Tibial nerve (tissue), 4 donors: ENCODE data around the gene FRS2. TPM values are rescaled to one million over a fixed set of nuclear protein-coding genes. Genes with fewer than 3 reads are reported as not detected.

Experiments
- DNase-seq, 2 donors: peaks; one replicate each; pipeline ENCODE4 v3.0.0-alpha.2; 2019; ENCODE audit warnings: low spot score in 2 of 2
- H3K27ac ChIP-seq, 4 donors: fragments of 200-600 bp; sonication (generic) in 3 of 4; one replicate each; pipeline ENCODE4 v1.5.1; 2017 to 2019; ENCODE audit warnings: mild to moderate bottlenecking in 1 of 4
- H3K27me3 ChIP-seq, 2 donors: fragments of 200-600 bp; sonication (generic) in 1 of 2; one replicate each; pipeline versions ENCODE4 v1.5.1 to v1.6.0; 2017 to 2019
- H3K36me3 ChIP-seq, 3 donors: fragments of 200-600 bp; sonication (generic); one replicate each; pipeline ENCODE4 v1.5.1; 2018 to 2019
- H3K4me1 ChIP-seq, 4 donors: fragments of 200-600 bp; sonication (generic) in 3 of 4; one replicate each; pipeline ENCODE4 v1.5.1; 2017 to 2019
- H3K4me3 ChIP-seq, 4 donors: fragments of 200-600 bp; sonication (generic) in 3 of 4; one replicate each; pipeline ENCODE4 v1.5.1; 2017 to 2019; ENCODE audit warnings: mild to moderate bottlenecking in 1 of 4, moderate library complexity in 1 of 4
- H3K9me3 ChIP-seq, 4 donors: fragments of 200-600 bp; sonication (generic) in 3 of 4; one replicate each; pipeline ENCODE4 v1.5.1; 2017 to 2019
- CTCF ChIP-seq, 5 experiments: fragments of 200-600 bp in 3 of 5; fragments of 450-650 bp in 2 of 5; sonication (generic) in 3 of 5; IDR thresholded peaks; one replicate each; pipeline ENCODE4 v1.5.1; 2016 to 2019; ENCODE audit warnings: antibody characterized with exemption in 5 of 5, mild to moderate bottlenecking in 3 of 5, moderate library complexity in 2 of 5
- EP300 ChIP-seq, 2 donors: sonication (generic); formaldehyde crosslinking; IDR thresholded peaks; one replicate each; pipeline ENCODE4 v1.6.1; 2017; ENCODE audit warnings: antibody characterized with exemption in 2 of 2, mild to moderate bottlenecking in 1 of 2
- POLR2A ChIP-seq, 2 donors: fragments of 450-650 bp; IDR thresholded peaks; one replicate each; pipeline ENCODE4 v1.6.1; 2017; ENCODE audit warnings: antibody characterized with exemption in 2 of 2, mild to moderate bottlenecking in 2 of 2, moderate library complexity in 2 of 2
- WGBS, 2 donors: methylation state at CpG; one replicate each; pipeline ENCODE4 v1.1.5; 2018; 5-methylcytosine and 5-hydroxymethylcytosine counted together
- total RNA-seq, 4 donors: library from RNA; depleted of rRNA; stranded (reverse); fragments of >200 nt; gene quantifications; one replicate each; pipeline ENCODE4 v1.1.0, GENCODE V29; 2016

FRS2 gene
- total RNA-seq, 4 donors from 2014 or later = 51.7 to 113 (median 66.4) TPM

GRCh38 chr12:69484428-69484827, 14.2 kb downstream of the FRS2 start:
- H3K4me3 ChIP-seq = no peak overlapping the region
- whole genome bisulfite sequencing, 2 donors = 46 to 58% methylated on average over 2 of the region's 2 CpGs
- H3K27ac ChIP-seq = no peak overlapping the region
- TF ChIP-seq CTCF (IDR thresholded peaks at IDR 0.05) (no peak), POLR2A (IDR thresholded peaks at IDR 0.05) (no peak), EP300 (IDR thresholded peaks at IDR 0.05) (no peak)
- H3K9me3 ChIP-seq = peaks cover 0 to 7% (median 2%) of the 10 kb centered on the region in 4 donors
- no peaks in the 10 kb centered on the region for H3K27me3 ChIP-seq
- peaks cover 0 to 26% (median 2%) of the 10 kb centered on the region in 4 donors for H3K4me1 ChIP-seq
- H3K36me3 ChIP-seq = peaks cover 0 to 15% (median 0%) of the 10 kb centered on the region in 3 donors
- no peak for DNase-seq

DNA sequence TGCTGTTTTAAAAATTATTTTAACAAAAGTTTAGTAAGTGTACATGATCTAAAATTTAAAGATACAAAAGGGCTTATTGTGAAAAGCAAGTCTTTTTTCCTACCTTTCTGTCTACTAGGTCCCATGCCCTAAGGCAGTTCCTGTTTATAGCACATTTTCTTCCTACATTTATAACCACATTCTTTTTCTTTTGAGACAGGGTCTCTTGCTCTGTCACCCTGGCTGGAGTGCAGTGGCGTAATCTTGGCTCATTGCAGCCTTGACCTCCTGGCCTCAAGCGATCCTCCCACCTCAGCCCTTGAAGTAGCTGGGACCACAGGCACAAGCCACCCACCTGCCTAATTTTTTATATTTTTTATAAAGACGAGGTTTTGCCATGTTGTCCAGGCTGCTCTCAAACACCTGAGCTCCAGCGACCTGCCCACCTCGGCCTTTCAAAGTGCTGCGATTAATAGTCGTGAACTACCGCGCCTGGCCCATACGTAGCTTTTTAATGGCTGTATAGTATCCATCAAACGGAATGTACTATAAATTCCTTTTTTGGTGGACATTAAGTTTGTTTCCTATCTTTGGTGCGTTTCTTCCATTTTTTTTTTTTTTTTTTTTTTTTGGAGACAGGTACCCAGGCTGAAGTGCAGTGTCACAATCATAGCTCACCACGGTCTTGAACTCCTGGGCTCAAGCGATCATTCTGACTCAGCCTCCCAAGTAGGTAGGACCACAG, 20.9 kb downstream of the FRS2 start:
- H3K4me3 ChIP-seq = no peak overlapping the region
- H3K4me1 ChIP-seq = peaks cover 0 to 59% (median 0%) of the 10 kb centered on the region in 4 donors
- peaks cover 0 to 15% (median 0%) of the 10 kb centered on the region in 3 donors for H3K36me3 ChIP-seq
- H3K9me3 ChIP-seq = peaks cover 0 to 7% (median 2%) of the 10 kb centered on the region in 4 donors
- H3K27ac ChIP-seq = no peak overlapping the region
- no peak for TF ChIP-seq CTCF (IDR thresholded peaks at IDR 0.05)
- no peak for TF ChIP-seq EP300 (IDR thresholded peaks at IDR 0.05)
- no peak for TF ChIP-seq POLR2A (IDR thresholded peaks at IDR 0.05)
- 86 to 95% methylated on average over 14 of the region's 14 CpGs for WGBS, 2 donors
- no peak for DNase-seq
- no peaks in the 10 kb centered on the region for H3K27me3 ChIP-seq

DNA sequence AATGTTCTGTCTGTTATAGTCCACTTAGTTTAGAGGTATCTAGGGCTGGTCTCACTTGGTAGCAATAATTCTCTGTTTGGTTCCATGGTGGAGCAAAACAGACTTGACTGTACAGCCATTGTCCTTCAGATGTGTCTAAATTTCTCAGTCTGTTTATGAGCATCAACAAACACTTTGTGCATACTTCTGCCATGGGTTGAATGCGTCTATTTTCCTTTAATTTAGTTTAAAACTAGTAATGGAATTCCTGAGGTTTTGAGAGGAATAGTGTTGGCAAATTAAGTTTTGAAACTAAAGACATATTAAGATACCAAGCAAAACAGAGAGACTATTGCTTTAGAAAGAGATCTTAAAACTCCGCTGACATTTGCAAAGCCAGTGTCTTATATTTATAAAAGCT, 22.6 kb downstream of the FRS2 start:
- no peak for DNase-seq
- H3K27me3 ChIP-seq = no peaks in the 10 kb centered on the region
- peaks cover 0 to under 1% (median 0%) of the 10 kb centered on the region in 4 donors for H3K9me3 ChIP-seq
- WGBS, 2 donors = 57 to 68% methylated on average over 2 of the region's 2 CpGs
- peaks cover 0 to 76% (median 8%) of the 10 kb centered on the region in 4 donors for H3K4me1 ChIP-seq
- TF ChIP-seq CTCF (IDR thresholded peaks at IDR 0.05) (no peak), EP300 (IDR thresholded peaks at IDR 0.05) (no peak), POLR2A (IDR thresholded peaks at IDR 0.05) (no peak)
- peaks cover 0 to 6% (median 0%) of the 10 kb centered on the region in 3 donors for H3K36me3 ChIP-seq
- H3K4me3 ChIP-seq = no peak overlapping the region
- H3K27ac ChIP-seq = no peak overlapping the region

GRCh38 chr12:69495071-69495470, 24.9 kb downstream of the FRS2 start:
- no peaks in the 10 kb centered on the region for H3K27me3 ChIP-seq
- no peak overlapping the region for H3K4me3 ChIP-seq
- H3K27ac ChIP-seq = no peak overlapping the region
- DNase-seq = no peak
- no peak for TF ChIP-seq EP300 (IDR thresholded peaks at IDR 0.05)
- TF ChIP-seq POLR2A (IDR thresholded peaks at IDR 0.05) = no peak
- no peak for TF ChIP-seq CTCF (IDR thresholded peaks at IDR 0.05)
- peaks cover 0 to 80% (median 9%) of the 10 kb centered on the region in 4 donors for H3K4me1 ChIP-seq
- H3K9me3 ChIP-seq = no peaks in the 10 kb centered on the region
- WGBS, 2 donors = 48 to 65% methylated on average over 3 of the region's 3 CpGs
- no peaks in the 10 kb centered on the region for H3K36me3 ChIP-seq

DNA sequence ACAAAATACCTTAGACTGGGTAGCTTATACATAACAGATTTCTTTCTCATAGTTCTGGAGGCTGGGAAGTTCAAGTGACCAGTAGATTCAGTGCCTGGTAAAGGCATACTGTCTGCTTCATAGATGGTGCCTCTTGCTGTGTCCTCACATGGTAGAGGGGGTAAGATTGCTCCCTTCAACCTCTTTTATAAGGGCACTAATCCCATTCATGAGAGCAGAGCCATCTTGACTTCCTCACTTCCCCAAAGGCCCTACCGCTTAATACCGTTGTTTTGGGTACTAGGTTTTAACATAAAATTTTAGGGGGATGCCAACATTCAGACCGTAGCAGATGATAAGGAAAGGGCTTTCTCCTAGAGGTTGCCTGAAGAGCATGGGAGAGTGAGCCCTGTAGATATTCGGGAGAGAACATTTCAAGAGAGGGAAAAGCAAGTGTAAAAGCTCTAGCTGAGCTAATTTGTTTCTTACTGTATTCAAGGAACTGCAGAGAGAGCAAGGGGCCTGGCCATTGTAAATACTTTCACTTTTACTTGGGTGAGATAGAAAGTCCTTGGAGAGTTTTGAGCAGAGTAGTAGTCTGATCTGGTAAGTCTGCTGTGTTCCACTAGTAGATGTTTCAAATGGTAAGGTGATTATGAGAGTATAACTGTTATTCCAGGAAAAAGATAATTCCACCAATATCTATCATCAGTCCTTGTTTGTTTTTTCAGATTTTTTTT, 27.3 kb downstream of the FRS2 start:
- 61 to 67% methylated on average over 4 of the region's 4 CpGs for WGBS, 2 donors
- peak overlapping the region in 1 of 4 donors; percentile 0 for H3K27ac ChIP-seq
- no peak for DNase-seq
- no peak overlapping the region for H3K4me3 ChIP-seq
- peaks cover 0 to 75% (median 9%) of the 10 kb centered on the region in 4 donors for H3K4me1 ChIP-seq
- no peaks in the 10 kb centered on the region for H3K27me3 ChIP-seq
- no peaks in the 10 kb centered on the region for H3K9me3 ChIP-seq
- TF ChIP-seq CTCF (IDR thresholded peaks at IDR 0.05) (no peak), POLR2A (IDR thresholded peaks at IDR 0.05) (no peak), EP300 (IDR thresholded peaks at IDR 0.05) (no peak)
- no peaks in the 10 kb centered on the region for H3K36me3 ChIP-seq
